Inflammatory macrophage treated with lipopolysaccharide for 4 hours (primary cell): Measurements from ENCODE around the gene MARCHF7.
A peak's percentile ranks its signal among the peaks of the same experiment; 100 is the strongest.
"Not testable (repeated sequence)": the region's sequence is repeated elsewhere in the genome, so short reads cannot be mapped to it uniquely, and the experiment has no call there.

Experiments
- DNase-seq: peaks from one replicate; pipeline ENCODE4 v3.0.0-alpha.2; 2020

Gene MARCHF7

DNA sequence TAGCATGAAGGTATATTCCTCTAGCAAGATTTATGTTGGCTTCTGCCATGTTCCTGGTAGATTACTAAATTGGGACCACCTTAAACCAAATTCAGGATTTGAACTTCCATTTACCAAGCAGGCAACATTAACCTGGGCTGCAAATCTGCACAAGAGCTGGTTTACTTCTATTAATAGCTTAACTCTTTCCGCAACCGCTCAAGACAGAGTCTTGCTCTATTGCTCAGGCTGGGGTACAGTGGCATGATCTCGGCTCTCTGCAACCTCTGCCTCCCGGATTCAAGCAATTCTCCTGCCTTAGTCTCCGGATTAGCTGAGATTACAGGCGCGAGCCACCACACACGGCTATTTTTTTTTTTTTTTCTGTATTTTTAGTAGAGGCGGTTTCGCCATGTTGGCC, 8.4 kb downstream of the MARCHF7 start:
- no peak for DNase-seq

DNA sequence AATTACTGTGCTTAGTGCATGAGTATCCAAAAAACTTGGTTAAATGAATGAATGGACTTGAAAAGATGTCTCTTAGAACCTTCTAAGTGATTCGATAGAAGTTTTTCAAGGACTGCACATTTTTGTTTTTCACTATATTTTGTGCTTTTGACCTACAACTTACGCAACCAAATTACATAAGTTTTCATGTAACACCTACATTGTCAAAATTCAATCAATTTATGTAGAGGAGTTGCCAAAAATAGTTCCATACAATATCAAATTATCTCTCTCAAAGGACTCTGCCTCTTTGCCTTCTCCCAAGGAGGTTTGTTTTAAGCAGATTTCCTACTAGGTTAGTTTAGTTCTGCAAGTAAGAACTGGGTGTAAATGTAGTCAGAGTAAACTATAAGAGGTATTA, 10.3 kb downstream of the MARCHF7 start:
- no peak for DNase-seq

DNA sequence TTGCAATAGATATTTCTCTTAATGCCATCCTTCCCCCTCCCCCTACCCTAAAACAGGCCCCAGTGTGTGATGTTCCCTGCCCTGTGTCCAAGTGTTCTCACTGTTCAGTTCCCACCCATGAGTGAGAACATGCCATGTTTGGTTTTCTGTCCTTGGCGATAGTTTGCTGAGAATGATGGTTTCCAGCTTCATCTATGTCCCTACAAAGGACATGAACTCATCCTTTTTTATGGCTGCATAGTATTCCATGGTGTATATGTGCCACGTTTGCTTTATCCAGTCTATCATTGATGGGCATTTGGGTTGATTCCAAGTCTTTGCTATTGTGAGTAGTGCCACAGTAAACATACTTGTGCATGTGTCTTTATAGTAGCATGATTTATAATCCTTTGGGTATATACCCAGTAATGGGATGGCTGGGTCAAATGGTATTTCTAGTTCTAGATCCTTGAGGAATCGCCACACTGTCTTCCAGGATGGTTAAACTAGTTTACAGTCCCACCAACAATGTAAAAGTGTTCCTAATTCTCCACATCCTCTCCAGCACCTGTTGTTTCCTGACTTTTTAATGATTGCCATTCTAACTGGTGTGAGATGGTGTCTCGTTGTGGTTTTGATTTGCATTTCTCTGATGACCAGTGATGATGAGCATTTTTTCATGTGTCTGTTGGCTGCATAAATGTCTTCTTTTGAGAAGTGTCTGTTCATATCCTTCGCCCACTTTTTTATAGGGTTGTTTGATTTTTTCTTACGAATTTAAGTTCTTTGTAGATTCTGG, 12.7 kb downstream of the MARCHF7 start:
- DNase-seq: not testable (repeated sequence)

DNA sequence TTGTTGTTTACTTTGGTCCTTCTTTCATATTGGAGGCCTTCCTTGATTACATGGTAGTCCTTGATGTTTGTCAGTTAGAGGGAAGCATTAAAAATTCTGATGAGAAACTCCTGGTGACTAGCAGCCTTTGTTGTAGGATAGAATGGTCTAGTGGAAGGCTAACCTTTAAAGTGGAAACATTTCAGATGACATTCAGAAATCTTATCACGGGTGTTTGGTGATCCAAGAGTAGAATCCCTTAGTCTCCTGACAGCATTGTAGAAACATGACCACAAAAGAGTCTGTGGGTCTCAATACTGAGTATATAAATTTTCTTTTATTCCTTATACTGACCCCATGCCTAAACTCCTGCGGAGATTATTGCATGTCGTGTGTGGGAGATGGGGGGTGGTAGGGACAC, 13.4 kb downstream of the MARCHF7 start:
- DNase-seq: no peak

DNA sequence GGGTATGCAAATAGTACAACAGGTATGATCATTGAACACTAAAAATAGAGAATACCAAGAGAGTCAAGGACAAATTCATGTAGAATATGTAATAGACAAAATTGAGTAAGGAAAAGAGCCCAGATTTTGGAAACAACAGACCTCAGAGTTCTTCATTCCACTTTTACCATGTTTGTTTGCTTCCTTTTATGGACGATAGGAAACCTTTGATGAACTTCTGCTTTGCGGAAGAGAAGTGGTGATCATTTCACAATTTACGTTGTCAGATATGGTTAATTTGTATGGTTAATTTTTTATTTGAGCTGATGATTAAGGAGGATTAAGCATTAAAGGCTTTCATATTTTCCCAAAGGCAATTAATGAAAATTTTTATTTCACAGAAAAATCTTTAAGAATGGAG, 16.3 kb downstream of the MARCHF7 start:
- DNase-seq: peak; percentile 56

DNA sequence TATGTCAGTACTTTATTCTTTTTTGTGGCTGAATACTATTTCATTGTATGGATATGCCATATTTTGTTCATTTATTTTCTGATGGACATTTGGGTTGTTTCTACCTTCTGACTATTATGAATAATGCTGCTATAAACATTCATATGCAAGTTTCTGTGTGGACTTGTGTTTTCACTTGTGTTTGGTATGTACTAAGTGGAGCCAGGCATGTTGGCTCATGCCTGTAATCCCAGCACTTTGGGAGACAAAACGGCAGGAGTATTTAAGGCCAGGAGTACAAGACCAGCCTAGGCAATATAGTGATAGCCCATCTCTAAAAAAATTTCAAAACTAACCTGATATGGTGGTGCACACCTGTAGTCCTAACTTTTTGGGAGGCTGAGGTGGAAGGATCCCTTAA, 23.3 kb downstream of the MARCHF7 start:
- no peak for DNase-seq

DNA sequence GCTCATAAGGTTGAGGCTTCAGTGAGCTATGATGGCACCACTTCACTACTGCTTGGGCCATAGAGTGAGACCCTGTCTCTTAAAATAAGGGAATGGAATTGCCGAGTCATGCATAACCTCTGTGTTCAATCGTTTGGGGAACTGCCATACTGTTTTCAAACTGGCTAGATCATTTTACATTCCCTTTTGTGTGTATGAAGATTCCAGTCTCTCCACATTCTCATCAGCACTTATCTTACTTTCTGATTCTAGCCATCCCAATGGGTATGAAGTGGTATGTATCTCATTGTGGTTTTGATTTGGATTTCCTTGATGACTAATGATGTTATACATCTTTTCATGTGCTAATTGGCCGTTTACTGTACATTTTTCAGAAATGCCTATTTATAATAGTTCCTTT, 23.7 kb downstream of the MARCHF7 start:
- peak; percentile 5 for DNase-seq

DNA sequence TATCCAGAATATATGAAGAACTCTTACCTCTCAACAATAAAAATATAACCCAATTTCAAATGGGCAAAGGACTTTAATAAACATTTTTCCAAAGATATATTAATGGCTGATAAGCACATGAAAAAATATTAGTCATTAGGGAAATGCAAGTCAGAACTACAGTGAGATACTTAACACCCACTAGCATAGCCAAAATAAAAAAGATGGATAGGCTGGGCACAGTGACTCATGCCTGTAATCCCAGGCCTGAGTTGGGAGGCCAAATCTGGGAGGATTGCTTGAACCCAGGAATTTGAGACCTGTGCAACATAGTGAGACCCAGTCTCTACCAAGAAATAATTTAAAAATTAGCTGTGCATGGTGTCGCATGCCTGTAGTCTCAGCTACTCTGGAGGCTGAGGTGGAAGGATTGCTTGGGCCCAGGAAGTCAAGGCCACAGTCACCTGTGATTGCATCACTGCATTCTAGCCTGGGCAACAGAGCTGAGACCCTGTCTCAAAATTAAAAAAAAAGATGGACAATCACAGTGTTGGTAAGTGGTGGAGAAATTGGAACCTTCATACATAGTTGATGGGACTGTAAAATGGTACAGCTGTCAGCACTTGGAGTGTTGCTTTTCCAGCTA, 25.1 kb downstream of the MARCHF7 start:
- DNase-seq: no peak

DNA sequence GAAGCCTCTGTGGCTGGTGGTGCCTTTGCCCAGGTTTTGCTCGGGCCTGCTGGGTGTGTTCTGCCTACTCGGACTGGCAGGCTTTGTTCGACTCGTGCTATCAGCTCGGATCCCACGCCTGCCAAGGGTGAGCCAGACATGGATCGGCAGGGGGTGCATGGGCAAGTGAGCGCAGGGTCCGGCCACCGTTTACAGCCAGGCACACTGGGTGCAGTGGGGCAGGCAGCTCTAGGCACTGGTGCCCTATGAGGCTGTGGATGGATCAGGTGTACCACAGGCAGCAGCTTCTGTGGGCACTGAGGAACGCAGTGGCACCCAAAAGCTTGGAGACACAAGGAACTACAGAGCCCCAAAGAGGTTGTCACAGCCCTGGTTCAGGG, 25.6 kb downstream of the MARCHF7 start:
- DNase-seq: no peak

DNA sequence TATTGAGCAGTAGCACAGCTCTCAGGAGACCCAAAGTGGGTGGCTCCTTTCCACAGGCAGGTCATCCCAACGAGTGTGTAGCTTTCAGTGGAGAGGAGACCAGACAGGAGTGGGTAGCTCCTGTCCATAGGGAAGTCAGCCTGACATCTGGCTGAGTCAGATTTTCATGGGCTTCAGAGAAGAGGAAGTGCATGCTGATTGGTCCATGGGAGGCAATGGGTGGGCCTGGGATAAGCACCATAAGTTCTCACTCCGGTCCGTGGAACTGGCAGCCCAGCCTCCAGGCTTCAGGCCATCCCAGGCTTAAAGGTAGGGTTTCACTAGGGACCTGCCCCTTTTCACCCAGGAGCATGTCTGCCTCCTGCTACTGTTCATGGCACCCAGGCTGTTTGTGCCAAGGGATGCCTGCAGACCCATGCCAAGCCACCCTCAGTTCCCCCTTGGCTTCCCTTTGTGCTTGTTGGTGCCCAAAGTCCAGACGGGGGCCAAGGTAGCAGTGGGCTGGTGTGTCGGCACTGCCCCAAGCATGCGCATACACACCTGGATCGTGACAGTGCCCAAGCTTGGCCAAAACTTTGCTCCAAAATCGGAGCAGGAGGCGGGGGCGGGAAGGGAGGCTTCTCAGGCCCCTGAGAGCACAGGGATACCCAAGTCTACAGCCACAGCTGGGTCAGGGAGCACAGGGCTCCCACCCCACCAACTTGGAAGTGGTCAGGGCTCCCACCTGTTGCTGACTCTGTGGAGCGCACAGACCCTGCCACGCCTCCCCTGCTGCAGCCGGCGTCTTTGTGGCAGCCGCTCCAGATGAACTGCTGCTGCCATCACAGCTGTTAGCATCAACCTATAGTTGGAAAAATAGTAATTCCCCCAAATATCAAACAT, 26.4 kb downstream of the MARCHF7 start:
- DNase-seq: peak; percentile 49

DNA sequence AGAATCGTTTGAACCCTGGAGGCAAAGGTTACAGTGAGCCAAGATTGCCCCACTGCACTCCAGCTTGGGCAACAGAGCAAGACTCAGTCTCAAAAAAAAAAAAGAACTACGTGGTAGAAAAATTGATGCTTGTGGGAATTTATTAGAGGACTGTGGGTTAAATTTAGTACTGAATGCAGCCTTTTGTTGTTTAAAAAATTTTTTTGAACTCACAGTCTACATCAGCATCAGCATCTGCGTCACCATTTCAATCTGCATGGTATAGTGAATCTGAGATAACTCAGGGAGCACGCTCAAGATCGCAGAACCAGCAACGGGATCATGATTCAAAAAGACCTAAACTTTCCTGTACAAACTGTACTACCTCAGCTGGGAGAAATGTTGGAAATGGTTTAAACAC, 30.5 kb downstream of the MARCHF7 start:
- no peak for DNase-seq

DNA sequence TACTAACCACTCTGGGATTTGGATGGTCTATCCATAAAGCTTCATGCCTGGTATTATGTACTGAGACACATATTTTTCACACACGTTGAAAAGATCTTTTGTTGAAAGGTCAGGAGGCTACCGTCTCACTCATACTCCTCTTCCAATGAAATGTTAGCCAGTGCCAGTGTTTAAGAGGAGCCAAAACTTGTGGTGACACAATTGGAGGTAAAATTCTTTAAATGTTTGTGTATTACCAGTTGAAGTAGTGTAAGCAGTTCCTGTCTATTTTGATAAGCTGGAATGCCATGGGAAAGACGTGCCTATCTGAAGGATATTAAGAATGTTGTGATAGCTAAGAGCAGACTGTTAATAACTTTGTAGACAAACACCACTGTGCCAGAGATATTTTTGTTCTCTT, 32.1 kb downstream of the MARCHF7 start:
- DNase-seq: no peak

DNA sequence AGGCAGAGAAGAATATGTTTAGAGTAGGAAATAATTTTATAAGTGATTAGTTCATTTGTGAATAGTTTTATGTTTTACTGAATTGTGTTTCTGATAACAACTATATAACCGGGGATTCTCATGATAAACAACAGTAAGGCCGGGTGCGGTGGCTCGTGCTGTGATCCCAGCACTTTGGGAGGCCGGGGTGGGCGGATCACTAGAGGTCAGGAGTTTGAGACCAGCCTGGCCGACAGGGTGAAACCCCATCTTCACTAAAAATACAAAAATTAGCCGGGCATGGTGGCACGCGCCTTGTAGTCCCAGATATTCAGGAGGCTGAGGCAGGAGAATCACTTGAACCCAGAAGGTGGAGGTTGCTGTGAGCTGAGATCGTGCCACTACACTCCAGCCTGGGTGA, 32.9 kb downstream of the MARCHF7 start:
- DNase-seq: not testable (repeated sequence)

DNA sequence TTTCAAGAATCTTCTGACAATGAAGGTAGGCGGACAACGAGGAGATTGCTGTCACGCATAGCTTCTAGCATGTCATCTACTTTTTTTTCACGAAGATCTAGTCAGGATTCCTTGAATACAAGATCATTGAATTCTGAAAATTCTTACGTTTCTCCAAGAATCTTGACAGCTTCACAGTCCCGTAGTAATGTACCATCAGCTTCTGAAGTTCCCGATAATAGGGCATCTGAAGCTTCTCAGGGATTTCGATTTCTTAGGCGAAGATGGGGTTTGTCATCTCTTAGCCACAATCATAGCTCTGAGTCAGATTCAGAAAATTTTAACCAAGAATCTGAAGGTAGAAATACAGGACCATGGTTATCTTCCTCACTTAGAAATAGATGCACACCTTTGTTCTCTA, 35.8 kb downstream of the MARCHF7 start:
- no peak for DNase-seq

DNA sequence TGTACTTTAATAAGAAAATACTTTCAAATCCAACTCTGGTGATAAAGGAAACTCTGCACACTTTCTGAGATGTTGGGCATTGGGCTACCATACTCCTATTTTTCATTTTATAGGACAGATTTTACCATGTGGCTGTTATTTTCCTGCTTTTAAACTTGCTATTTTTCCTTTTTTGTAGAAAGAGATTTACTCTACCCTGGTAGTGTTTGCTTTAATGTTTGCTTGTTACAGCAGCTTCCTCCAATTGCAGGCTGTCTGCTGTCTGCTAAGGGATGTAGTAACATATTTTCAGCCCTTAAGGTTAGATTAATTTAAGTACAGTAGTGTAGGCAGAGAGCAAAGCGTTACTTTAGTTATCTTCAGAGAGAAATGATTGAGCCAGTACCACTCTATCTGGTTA, 38.6 kb downstream of the MARCHF7 start:
- no peak for DNase-seq

DNA sequence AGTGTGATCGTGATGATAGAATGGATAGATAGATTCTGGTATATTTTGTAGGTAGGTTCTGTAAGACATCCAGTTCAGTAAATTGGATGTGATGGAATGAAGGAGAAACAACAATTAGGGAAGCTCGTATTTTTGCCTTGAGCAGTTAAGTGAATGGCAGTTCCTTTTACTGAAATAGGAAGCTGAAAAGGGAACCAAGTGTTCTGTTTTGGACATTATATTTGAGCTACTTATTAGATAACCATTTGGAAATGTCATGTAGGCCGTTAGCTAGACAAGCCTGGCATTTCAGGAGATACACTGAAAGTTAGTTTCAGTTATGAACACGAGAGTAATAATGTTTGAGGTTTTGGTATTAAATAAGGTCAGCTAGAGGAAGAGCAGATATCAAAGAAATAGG, 41.5 kb downstream of the MARCHF7 start:
- peak; percentile 84 for DNase-seq

DNA sequence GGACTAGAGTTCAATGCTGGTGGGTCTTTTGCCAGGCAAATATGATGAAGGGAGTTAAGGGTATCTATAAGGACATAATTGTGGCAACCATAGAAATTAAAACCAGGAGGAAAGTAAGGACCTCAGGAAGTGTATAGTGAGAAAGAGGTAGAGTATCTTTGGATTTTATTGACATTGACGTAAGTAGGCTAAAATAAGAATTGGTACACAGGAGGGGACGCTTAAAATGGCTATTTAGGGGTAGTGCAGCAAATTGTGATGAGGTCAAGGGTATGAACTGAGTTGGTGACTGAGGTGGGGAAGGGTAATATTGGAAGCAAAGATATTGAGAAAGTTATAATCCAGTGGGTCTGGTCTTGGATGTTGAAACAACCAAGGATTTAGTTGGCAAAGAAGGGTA, 42.7 kb downstream of the MARCHF7 start:
- DNase-seq: no peak

DNA sequence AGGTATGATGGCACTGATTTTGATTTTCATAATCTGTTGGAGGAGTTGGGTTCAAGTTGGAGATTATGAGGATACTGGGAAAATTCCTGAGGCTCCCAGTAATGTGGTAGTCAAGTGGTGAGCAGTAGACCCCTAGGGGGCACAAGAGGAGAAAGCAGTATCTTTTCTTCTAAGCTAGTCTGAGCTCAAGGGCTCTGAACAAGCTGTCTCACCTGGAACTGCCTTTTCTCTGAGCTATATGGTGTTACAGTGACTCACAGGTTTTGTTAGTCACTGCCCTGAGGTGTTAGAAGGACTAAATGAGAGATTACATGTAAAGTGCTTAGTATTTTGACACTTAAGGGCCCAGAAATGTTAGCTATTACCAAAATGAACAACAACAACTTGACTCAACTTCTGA, 43.5 kb downstream of the MARCHF7 start:
- no peak for DNase-seq

DNA sequence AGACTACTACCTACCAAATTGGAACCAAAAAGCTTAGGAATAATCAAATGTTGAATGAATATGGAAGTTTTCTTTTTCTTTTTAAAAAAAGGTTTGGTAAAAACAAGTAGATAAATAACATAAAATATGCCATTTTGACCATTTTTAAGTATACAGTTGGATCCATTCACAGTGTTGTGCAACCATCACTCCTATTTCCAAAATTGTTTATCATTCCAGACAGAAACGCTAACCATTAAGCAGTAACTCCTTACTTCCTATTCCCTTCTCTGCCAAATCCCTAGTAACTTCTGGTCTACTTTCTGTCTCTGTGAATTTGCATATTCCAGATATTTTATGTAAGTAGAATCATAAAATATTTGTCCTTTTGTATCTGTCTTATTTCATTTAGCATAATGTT, 45.9 kb downstream of the MARCHF7 start:
- no peak for DNase-seq

DNA sequence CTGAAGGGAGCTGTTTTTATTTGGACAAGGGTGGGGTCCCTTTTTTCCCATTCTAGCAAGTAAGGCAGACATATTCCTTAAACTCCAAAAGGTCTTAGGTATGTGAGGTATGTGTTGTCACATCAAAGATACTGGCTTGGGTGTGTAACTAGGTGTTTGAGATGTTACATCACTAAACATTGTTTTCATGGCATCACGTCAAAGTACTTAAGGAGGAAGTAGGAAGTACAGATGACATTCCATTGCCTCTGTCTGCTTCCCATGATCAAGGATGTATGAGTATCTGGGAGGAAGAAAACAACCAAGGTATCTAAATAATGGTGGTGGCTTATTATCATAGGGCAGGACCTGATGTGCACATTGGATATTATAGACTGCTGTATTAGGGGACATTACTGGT, 46.4 kb downstream of the MARCHF7 start:
- no peak for DNase-seq

DNA sequence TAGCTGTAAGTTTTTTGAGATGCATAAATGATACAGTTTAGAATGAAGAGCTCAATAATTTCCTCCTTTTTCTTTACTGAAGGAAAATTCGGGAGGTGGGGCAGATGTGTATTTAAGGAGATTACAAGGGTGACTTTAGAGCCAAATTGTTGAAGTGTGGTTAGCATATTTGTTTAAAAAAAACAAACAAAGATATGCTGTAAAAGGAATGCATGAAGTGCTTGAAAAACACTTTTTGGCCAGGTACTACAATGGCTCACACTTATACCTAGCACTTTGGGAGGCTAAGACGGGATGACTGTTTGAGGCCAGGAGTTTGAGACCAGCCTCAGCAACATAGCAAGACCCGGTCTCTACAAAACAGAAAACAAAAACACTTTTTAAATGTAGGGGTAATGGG, 47.3 kb downstream of the MARCHF7 start:
- no peak for DNase-seq

DNA sequence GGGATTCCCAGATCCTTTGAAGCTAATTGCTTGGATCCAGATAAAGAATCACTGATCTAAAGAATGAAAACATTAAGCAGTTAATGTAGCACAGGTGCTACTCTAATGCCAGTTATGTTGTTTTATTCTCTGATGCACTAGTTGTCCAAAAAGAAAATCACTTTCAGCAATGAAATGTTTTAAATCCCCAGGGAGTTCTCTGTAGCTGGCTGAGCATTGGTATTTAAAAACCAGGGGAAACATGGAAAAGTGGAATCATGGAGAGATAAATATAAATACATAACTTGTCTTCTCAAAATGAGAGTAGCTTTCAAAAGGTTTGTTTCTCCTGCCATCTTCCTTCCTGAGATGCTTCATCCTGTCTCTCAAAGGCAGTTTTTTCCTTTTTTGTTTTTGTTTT, 48.0 kb downstream of the MARCHF7 start:
- no peak for DNase-seq

DNA sequence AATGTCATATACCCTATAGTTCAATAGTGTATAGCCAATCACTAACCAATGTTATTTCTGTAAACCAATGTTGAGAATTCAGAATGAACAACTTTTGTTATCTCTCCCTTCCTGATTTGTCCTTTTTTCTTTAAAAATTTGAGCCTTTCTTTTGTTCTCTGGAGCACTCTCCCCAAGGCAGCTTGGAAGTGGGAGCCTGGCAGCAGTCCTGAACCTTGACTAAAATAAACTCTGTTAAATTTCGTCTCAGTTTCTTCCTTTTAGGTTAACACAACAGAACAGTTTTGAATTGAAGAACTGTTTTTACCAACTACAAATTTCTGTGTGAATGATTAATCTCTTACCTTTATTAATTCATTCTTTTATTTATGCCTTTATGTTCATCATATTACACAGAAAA, 49.8 kb downstream of the MARCHF7 start:
- DNase-seq: no peak
